COLO829 (cell line): ENCODE results near the gene AMPH.
"Not testable (repeated sequence)": the region's sequence is repeated elsewhere in the genome, so short reads cannot be mapped to it uniquely, and the experiment has no call there.

Source experiments
- DNase-seq: peaks from one replicate; pipeline ENCODE4 v3.0.0; 2012; ENCODE audit warnings: low spot score

The AMPH gene

DNA sequence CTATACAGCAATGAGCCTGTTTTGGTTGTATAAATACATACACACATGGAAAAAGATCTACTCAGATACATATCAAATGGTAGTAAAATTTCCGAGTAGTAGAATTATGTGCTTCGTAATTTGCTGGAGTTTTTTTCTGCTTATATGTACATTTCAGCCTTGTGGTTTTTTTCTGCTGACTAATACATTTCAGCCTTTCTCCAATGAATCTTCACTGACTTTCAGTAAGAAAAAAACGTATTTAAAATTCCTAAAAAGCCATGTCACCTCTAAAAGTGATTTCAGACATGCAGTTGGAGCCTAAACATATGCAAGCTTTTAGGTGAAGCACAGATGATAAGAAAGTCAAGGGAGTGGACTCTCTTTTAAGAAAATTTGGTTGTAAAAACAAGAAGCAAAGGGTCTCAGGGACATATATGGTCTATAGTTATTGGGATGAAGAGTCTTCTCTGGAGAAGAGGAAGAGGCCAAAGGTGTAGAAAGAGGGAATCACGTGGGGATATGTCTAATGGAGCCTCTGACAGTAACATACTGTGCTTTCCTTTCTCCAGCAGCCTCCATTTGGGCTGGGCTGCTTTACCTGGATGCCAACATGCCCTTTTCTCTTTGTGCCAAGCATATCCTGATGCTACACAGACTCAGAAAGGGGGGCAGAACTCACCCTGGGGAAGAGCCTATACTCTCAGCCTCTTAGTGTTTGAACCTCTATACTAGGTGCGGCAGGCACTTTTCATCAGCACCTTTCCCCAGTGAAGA lies 2.4 kb downstream of the AMPH start:
- DNase-seq: no peak

GRCh38 chr7:38625866-38626265 lies 5.3 kb downstream of the AMPH start:
- no peak for DNase-seq

DNA sequence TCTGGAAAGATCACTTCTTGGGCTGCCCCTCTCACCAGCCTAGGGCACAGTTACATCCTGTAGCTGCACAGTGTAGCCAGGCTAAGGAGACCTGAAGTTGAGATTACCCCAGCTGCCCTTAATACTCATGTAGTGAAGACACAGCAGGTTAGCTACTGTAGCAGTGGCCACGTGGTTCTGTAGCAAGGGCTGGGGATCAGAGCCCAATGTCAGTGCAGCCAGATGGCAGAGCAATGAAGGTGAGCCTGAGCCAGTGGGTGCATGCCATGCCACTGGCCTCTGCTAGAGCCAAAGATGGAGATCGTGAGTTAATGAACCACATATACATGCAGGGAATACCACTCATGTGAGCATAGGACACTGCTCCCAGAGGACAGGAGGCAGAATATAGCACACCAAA lies 15.5 kb downstream of the AMPH start:
- DNase-seq: no peak

DNA sequence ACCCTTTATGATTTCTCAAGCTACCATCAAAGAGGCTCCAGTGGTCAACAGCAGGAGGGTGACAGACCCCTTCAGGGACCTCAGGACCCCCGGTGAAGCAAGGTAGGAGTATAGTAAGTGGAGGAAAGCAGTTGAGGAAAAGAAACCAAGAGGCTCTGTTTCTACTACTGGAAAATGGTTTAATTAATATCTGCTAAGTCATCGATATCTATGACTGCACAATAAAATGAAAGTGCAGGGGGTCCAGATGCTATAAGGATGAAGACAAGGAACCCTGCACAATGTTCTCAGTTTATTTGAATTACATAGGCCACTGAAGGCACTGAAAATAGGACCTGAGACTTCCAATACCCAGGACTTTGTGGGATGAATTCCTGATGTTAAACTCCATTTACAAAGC lies 23.7 kb downstream of the AMPH start:
- no peak for DNase-seq

DNA sequence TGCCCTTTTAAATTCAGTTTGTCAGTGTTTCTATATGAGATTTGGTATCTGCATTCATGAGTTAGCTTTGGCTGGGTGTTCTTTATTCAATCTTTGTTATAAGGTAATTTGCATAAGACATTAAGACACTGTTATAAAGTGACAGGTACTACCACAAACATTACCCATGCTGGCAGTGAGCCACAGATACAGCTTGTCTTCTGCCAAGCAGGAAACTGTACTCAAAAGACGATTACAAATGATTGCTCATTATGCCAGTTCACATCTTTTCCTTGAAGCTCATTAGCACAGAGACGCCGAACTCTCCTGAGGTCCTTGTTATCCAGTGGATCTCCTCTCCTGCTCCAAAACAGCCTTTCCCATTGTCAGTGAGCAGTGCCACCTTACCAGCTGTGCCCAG lies 30.4 kb downstream of the AMPH start:
- no peak for DNase-seq

GRCh38 chr7:38594949-38595348 lies 36.2 kb downstream of the AMPH start:
- no peak for DNase-seq

- no peak for DNase-seq
Measured at GRCh38 chr7:38592737-38593288, 38.4 kb downstream of the AMPH start.

GRCh38 chr7:38585572-38586354 lies 45.4 kb downstream of the AMPH start:
- DNase-seq: no peak

GRCh38 chr7:38584443-38585210 lies 46.5 kb downstream of the AMPH start:
- peak; percentile 18 for DNase-seq

GRCh38 chr7:38580485-38580884 lies 50.7 kb downstream of the AMPH start:
- no peak for DNase-seq

DNA sequence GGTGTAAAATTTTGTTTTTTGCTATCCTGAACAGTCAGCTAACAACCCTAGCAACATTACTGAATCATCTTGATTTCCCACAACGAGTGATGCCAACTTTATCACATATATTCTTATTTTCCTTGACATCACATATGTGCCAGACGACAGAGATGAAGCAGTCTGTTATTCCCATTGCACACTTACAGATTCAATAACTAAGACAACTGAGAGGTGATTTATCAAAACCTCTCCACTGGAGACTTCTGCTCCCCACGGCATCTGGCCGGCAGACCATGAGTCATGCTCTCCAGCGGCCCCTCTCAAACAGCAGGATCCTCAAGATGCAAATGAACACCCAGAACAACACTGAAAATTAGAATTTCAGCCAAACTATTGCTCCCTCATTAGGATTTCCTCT lies 57.1 kb downstream of the AMPH start:
- DNase-seq: no peak

DNA sequence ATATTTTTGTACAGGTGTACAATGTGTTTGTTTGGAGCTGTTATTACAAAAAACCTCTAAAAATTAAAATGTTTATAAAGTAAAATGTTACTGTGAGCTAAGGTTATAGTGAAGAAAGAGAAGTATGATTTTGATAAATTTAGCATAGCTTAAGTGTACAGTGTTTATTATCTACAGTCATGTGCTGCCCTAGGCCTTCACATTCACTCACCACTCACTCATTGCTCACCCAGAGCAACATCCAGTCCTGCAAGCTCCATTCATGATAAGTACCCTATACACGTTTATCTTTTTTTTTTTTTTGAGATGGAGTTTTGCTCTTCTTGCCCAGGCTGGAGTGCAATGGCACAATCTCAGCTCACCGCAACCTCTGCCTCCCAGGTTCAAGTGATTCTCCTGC lies 59.6 kb downstream of the AMPH start:
- not testable (repeated sequence) for DNase-seq

- DNase-seq: no peak
Measured at GRCh38 chr7:38568497-38568896, 62.7 kb downstream of the AMPH start.

GRCh38 chr7:38565289-38565688 lies 65.9 kb downstream of the AMPH start:
- DNase-seq: no peak

- no peak for DNase-seq
Measured at GRCh38 chr7:38563741-38564140, 67.4 kb downstream of the AMPH start.

GRCh38 chr7:38561166-38561565 lies 70.0 kb downstream of the AMPH start:
- no peak for DNase-seq

- no peak for DNase-seq
Measured at GRCh38 chr7:38558761-38559345, 72.3 kb downstream of the AMPH start.

DNA sequence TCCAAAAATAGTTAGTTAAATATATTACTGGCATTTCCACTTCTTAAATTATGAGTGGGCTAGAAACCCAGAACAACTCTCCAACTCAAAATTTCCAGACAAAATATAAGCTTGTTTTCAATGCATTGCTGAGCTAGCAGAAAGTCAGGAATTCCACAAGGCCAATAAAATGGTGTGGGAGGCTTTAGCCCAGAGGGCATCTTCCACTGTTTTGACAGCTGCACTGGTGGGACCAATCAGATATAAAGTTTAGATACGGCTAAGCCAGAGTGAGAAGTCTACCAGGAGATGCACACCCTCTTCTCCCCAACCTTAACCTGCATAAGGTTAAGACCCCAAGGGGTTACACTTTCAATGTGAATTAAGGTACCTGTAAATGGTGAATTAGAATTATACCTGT lies 76.6 kb downstream of the AMPH start:
- no peak for DNase-seq

- DNase-seq: no peak
Measured at GRCh38 chr7:38550836-38551235, 80.3 kb downstream of the AMPH start.

GRCh38 chr7:38548605-38549004 lies 82.6 kb downstream of the AMPH start:
- DNase-seq: no peak

DNA sequence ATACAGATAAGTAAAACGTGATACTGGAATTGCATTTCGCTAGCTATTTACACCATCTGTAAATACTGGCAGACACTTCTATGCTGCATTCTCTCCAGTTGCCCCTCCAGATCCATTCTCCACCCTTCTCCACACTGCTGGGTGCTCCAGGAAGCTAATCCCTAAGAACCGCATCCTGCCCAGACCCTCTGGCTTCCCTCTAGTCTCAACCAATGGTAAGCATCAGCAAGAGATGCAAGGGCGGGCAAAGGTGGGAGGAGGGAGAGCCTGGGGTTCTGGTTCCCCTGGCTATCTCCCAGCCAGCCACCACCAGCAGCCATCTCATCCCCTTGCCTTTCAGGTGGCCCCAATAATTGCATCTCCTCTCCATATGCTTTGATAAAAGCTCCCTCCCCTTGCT lies 84.4 kb downstream of the AMPH start:
- DNase-seq: no peak

- DNase-seq: no peak
Measured at GRCh38 chr7:38545977-38546376, 85.2 kb downstream of the AMPH start.
